Measurements from ENCODE around the gene ITPRID2.
"Not testable (repeated sequence)": the region's sequence is repeated elsewhere in the genome, so short reads cannot be mapped to it uniquely, and the experiment has no call there.

ITPRID2 gene

GRCh38 chr2:181916726-181917718, 25.5 kb downstream of the ITPRID2 start:
- no peak for DNase-seq

DNA sequence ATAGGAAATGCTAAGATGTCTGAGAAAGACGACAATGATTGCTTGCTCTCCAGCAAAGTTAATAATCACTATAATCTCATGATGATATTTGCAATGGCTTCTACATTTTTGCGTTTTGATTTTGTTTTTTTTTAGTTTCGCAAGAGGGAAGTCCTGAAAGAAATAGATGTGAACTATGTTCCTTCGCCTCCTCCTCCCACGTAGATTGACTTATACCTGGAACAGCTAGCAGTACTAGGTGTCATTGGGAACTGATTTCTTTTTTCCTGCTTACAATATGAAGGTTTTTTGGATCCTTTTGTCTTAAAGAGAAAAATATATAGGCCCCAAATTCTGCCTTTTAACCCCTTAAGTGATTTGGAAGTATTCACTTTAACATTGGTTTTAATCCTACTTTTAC, 26.7 kb downstream of the ITPRID2 start:
- DNase-seq, result no peak

DNA sequence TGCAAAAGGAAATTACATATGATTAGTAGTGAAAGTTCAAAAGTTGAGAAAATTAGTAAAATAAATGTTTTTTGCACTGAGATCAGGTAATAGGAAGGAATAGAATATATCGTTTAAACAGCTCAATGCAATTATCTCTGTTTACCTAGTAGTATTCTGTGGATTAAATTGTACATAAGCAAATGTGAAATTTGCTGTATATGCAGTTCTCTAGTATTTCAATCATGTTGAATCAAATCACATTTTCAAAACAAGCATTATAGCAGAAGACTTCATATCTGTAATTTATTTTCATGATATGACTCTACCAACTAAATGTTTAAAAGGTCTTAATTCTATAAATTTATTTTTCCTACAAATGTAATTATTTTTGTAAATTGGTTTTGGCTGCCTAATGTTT, 31.6 kb downstream of the ITPRID2 start:
- no peak for DNase-seq

DNA sequence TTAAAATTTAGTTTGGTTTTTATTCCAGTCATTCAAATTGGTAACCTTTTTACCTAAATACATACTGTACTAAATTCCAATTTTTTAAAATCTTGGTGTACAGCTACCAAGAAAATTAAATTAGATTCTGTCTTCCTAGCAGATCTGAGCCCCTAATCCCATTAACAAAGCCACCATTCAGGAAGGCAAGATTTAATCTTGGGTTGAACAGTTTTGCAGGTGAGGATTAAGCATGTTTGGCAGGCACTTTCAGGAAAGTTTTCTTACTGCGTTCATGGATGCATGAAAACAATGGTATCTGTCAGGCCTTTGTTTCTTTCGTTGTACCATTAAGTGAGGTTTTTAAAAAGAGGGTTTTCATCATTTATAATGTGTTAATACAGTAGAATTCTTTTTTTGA, 32.8 kb downstream of the ITPRID2 start:
- no peak for DNase-seq

DNA sequence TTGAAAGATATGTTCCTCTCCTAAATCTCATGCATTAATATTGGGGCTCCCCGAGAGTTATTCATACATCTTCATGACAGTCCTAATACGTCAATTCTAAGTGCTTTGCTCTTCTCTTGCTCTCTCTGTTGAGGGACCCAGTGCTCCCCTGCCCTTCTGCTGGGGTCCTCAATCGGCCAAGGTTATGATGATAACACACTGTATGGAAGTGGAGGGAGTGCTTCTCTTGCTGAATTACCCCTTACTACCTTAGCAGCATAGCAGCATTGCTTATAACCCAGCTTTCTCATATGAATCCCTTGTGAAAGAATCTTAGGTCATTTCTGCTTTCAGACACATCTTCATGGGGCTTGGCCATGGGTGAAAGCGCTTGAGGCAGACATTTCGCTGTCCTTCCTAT, 43.2 kb downstream of the ITPRID2 start:
- no peak for DNase-seq

- no peak for DNase-seq
Observed at GRCh38 chr2:181937473-181937872, 45.9 kb downstream of the ITPRID2 start.

DNA sequence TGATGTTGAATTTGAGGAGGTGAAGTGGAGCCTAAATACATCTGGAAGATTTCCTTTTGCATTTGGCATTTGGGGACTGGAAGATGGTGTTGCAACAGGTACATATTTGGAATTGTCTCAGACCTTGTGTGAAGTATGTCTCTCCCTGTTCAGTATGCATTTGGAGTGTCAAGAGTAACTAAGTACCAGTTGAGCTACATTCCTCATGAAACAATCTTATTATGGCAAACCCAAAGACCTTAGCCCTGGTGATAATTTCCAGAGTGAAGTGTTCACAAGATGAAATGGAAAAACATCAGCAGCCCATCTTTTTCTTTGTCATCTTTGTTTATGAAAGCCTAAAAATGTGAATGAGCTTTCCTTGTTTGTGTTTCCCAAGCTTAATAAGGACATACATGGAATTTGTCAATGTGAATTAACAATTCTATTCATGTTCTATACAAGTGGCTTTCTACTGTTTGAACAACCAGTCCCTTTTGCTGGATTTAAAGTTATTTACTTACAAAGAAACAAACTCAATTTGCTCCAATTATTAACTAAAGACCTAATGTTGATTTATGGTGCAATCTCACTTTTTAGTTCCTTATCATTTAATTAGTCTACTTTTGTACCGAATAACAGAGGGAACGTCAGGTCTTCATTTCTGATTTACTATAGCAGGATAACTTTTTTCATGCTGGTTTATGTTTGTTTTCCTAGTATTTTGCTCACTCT, 52.0 kb downstream of the ITPRID2 start:
- DNase-seq, result no peak

DNA sequence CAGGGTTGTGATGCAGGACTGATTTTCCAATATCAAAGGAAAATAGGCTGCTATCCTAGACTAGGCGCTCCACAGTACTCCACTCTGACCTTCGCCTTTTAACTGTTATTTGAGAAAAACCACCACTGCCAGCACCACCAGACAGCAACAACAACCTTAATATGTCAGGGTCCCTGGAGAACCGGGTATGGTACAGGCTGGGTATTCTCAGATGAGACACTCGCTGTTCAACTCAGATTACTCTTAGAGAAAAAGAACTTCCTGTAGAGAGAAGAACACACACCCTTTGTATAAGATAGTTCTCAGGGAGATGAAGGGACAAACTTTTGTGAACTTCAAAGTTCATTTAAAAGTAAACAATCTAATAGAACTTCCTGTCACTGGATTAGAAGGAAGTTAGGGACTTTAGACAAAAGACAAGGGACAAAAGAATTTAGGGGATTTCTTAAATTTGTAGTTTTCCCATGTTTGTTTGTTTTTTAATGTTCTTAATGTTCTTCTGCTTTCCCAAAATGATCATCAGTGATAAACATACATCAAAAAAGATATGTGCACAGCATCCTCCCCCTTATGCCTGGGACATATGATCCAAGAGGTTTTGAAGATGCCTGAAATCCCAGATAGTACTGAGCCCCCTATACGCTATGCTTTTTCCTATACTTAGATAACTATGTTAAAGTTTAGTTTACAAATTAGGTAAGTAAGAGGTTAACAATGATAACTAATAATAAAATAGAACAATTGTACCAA, 52.8 kb downstream of the ITPRID2 start:
- no peak for DNase-seq

- DNase-seq, result no peak
Observed at GRCh38 chr2:181944914-181945291, 53.4 kb downstream of the ITPRID2 start.

GRCh38 chr2:181946444-181947127, 55.1 kb downstream of the ITPRID2 start:
- no peak for DNase-seq

- DNase-seq, result no peak
Observed at GRCh38 chr2:181947273-181947672, 55.7 kb downstream of the ITPRID2 start.

DNA sequence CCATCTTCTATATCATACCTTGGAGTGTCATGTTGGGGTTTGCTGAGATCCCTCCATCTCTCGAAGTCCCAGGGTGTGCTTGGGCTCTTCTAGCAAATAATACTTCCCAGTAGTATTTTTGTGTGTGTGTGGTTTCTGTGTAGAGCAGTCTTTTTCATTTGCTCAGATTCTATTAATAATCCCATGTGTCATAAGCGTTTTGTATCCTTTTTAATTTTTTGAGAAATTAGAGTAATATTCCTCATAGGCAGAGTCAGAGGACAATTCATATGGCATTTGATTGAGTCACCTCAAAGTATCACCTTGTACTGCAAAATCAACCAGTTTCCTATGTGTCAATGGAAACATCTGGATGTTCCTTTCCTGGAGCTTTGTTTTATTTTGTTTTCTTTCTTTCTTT, 56.7 kb downstream of the ITPRID2 start:
- no peak for DNase-seq

GRCh38 chr2:181949047-181949446, 57.5 kb downstream of the ITPRID2 start:
- no peak for DNase-seq

- DNase-seq, result no peak
Observed at GRCh38 chr2:181952404-181953226, 61.1 kb downstream of the ITPRID2 start.

GRCh38 chr2:181953881-181954537, 62.5 kb downstream of the ITPRID2 start:
- peak; percentile 18 to 38 for DNase-seq

- DNase-seq, result no peak
Observed at GRCh38 chr2:181954538-181954883, 63.0 kb downstream of the ITPRID2 start.

GRCh38 chr2:181955010-181955409, 63.5 kb downstream of the ITPRID2 start:
- DNase-seq, result no peak

DNA sequence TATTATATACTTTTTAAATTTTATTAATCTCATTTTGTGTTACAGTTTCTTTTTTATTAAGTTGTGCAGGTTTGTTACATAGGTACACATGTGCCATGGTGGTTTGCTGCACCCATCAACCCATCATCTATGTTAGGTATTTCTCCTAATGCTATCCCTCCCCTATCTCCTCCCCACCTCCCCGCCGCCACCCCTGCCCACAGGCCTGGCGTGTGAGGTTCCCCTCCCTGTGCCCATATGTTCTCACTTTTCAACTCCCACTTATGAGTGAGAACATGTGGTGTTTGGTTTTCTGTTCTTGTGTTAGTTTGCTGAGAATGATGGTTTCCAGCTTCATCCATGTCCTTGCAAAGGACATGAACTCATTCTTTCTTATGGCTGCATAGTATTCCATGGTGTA, 64.3 kb downstream of the ITPRID2 start:
- DNase-seq, result not testable (repeated sequence)

DNA sequence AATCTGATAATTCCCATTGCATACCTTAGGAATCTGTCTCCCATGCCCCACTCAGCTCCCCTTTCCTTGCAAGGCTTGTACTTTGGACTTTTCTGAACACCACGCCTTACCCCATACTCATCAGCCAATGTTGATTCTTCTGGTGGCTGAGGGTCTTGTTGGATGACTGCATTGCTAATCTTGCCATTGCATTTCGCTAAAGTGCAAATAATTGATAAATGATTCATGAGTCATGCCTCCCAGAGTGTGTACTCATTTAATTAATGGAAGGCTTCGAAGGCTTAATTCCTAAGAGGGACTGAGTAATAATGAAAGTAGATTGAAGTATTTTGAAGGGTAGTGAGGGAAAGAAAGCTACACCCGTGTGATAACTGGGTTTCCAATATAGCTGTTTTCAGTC, 66.1 kb downstream of the ITPRID2 start:
- DNase-seq, result no peak

DNA sequence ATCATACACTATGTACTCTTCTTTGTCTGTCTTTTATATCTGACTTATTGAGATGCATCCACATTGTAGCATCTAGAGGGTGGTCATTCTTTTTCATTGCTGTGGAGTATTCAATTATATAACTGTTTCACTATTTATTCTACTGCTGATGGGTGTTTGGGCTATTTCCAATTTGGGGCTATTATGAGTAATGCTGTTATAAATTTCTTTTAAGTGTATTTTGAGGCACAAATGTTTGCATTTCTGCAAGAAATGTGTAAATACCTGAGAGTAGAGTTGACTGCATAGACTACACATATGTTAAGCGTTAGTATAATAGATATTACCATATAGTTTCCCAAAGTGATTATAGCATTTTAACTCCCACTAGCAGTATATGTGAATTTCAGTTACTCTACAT, 67.2 kb downstream of the ITPRID2 start:
- no peak for DNase-seq

DNA sequence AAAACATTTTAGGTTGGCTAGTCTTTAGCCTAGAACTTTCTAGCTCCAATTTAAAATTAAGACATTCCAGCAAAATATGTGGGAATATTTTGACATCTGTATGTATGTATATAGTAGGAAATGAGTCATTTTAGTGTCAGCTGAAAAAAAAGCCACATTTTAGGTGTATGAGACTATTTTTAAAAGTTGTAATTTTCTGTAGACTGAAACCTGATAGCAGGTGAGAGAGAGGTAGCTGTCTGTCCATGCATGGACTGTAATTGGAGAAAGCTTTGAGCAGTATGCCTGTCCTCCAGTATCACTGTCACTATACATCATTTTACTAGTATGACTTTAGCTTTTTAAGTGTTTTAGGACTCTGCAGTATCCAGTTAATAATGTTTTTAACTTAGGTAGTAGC, 68.0 kb downstream of the ITPRID2 start:
- DNase-seq, result no peak

All from NCI-H2081 (cell line).